HEK293T (cell line): ENCODE data around the gene RCN2.

Experiments
- CTCF ChIA-PET: fragments of 350-600 bp; formaldehyde crosslinking; extraction: SDS; loops from one replicate; lab custom pipeline; 2021; ENCODE audit warnings: antibody characterized with exemption, inconsistent platforms; lab: Yijun Ruan, JAX
- POLR2A ChIA-PET: fragments of 350-600 bp; formaldehyde crosslinking; extraction: SDS; loops from one replicate; lab custom pipeline; 2020; ENCODE audit warnings: antibody characterized with exemption, inconsistent platforms; lab: Yijun Ruan, JAX
- DNase-seq: peaks from one replicate; pipeline ENCODE4 v3.0.0; 2012; ENCODE audit warnings: mixed read lengths; ENCODE audit errors: extremely low spot score
- ARNT ChIP-seq: fragments of 450-650 bp; IDR thresholded peaks from 2 replicates; pipeline ENCODE4 v1.6.1; 2017; ENCODE audit warnings: mild to moderate bottlenecking
- BHLHE40 ChIP-seq: fragments of 450-650 bp; IDR thresholded peaks from 2 replicates; pipeline ENCODE4 v1.6.1; 2016; ENCODE audit warnings: mild to moderate bottlenecking, moderate library complexity, borderline replicate concordance
- CTBP1 ChIP-seq: fragments of 450-650 bp; IDR thresholded peaks from 2 replicates; pipeline ENCODE4 v1.6.1; 2016; ENCODE audit warnings: borderline replicate concordance
- ELF4 ChIP-seq: fragments of 450-650 bp; IDR thresholded peaks from 2 replicates; pipeline ENCODE4 v1.6.1; 2017; ENCODE audit warnings: antibody characterized with exemption
- FOXA1 ChIP-seq: fragments of 450-650 bp; IDR thresholded peaks from 2 replicates; pipeline ENCODE4 v1.6.1; 2016; ENCODE audit warnings: mild to moderate bottlenecking
- FOXK2 ChIP-seq: fragments of 450-650 bp; IDR thresholded peaks from 2 replicates; pipeline ENCODE4 v1.6.1; 2016; ENCODE audit warnings: mild to moderate bottlenecking
- FOXM1 ChIP-seq: fragments of 450-650 bp; IDR thresholded peaks from 2 replicates; pipeline ENCODE4 v1.6.1; 2017; ENCODE audit warnings: mild to moderate bottlenecking, borderline replicate concordance
- HDGF ChIP-seq: fragments of 450-650 bp; IDR thresholded peaks from 2 replicates; pipeline ENCODE4 v1.6.1; 2017; ENCODE audit warnings: antibody characterized with exemption, borderline replicate concordance
- L3MBTL2 ChIP-seq: fragments of 450-650 bp; conservative IDR thresholded peaks from 2 replicates; pipeline ENCODE4 v1.6.1; 2016; ENCODE audit warnings: mild to moderate bottlenecking
- LEF1 ChIP-seq: fragments of 450-650 bp; IDR thresholded peaks from 2 replicates; pipeline ENCODE4 v1.6.1; 2017; ENCODE audit warnings: mild to moderate bottlenecking, borderline replicate concordance
- NFRKB ChIP-seq: fragments of 450-650 bp; IDR thresholded peaks from 2 replicates; pipeline ENCODE4 v1.6.1; 2016; ENCODE audit warnings: mild to moderate bottlenecking, moderate library complexity
- PKNOX1 ChIP-seq: fragments of 450-650 bp; IDR thresholded peaks from 2 replicates; pipeline ENCODE4 v1.6.1; 2016
- SP1 ChIP-seq: fragments of 450-650 bp; IDR thresholded peaks from 2 replicates; pipeline ENCODE4 v1.6.1; 2017
- SUZ12 ChIP-seq: fragments of 450-650 bp; IDR thresholded peaks from 2 replicates; pipeline ENCODE4 v1.6.1; 2016; ENCODE audit warnings: mild to moderate bottlenecking
- TARDBP ChIP-seq: fragments of 450-650 bp; IDR thresholded peaks from 2 replicates; pipeline ENCODE4 v1.6.1; 2016
- ZNF384 ChIP-seq: fragments of 450-650 bp; IDR thresholded peaks from 2 replicates; pipeline ENCODE4 v1.6.1; 2016

RCN2 gene

GRCh38 chr15:76912430-76912829 lies 19.1 kb upstream of the RCN2 start:
- ChIA-PET CTCF (no interaction called here), POLR2A (no interaction called here)
- DNase-seq = no peak

GRCh38 chr15:76913737-76914136 lies 17.8 kb upstream of the RCN2 start:
- DNase-seq = no peak
- TF ChIP-seq ELF4 (no peak), FOXM1 (no peak), SP1 (no peak), HDGF (no peak), TARDBP (no peak), ZNF384 (no peak), NFRKB (no peak), FOXK2 (no peak)
- POLR2A ChIA-PET = interaction anchor here (1.4 kb wide), 1 partner anchor 17 kb away, joined by 7 read pairs; the partner anchor contains the start of gene RCN2
- CTCF ChIA-PET = no interaction called here

More at GRCh38 chr15:76912430-76912829, 19.1 kb upstream of the RCN2 start:
- TF ChIP-seq L3MBTL2 = no peak
- TF ChIP-seq NFRKB = no peak
- TF ChIP-seq SUZ12 = no peak
- no peak for TF ChIP-seq FOXK2
- TF ChIP-seq LEF1 = no peak
- TF ChIP-seq ZNF384 = no peak
- no peak for TF ChIP-seq SP1
- TF ChIP-seq BHLHE40 = no peak
- no peak for TF ChIP-seq TARDBP
- no peak for TF ChIP-seq PKNOX1
- TF ChIP-seq FOXM1 = no peak
- TF ChIP-seq HDGF = no peak
- TF ChIP-seq CTBP1 = no peak
- TF ChIP-seq ELF4 = no peak
- TF ChIP-seq FOXA1 = no peak
- no peak for TF ChIP-seq ARNT

GRCh38 chr15:76916369-76916768 lies 15.2 kb upstream of the RCN2 start:
- ChIA-PET CTCF (no interaction called here), POLR2A (interaction anchor here (1.0 to 2.0 kb wide), 3 partner anchors 11 to 15 kb away, joined by 4 to 11 read pairs (median 4); partner anchors contain the start of genes RCN2 and SCAPER)
- TF ChIP-seq SUZ12 = no peak
- no peak for TF ChIP-seq CTBP1
- no peak for TF ChIP-seq LEF1
- no peak for TF ChIP-seq PKNOX1
- TF ChIP-seq NFRKB = no peak
- no peak for TF ChIP-seq ZNF384
- no peak for TF ChIP-seq BHLHE40
- TF ChIP-seq SP1 = no peak
- no peak for TF ChIP-seq ARNT
- no peak for TF ChIP-seq L3MBTL2
- no peak for TF ChIP-seq HDGF
- TF ChIP-seq FOXA1 = no peak
- no peak for TF ChIP-seq FOXM1
- TF ChIP-seq FOXK2 = no peak
- TF ChIP-seq TARDBP = no peak
- TF ChIP-seq ELF4 = no peak
- no peak for DNase-seq

- no peak for TF ChIP-seq L3MBTL2
- no peak for TF ChIP-seq BHLHE40
- TF ChIP-seq TARDBP = no peak
- no peak for TF ChIP-seq NFRKB
- no peak for TF ChIP-seq CTBP1
- no peak for TF ChIP-seq ARNT
- no peak for TF ChIP-seq SP1
- TF ChIP-seq LEF1 = no peak
- TF ChIP-seq ZNF384 = no peak
- TF ChIP-seq FOXM1 = no peak
- TF ChIP-seq SUZ12 = no peak
- no peak for TF ChIP-seq ELF4
- TF ChIP-seq FOXK2 = no peak
- no peak for TF ChIP-seq HDGF
- TF ChIP-seq PKNOX1 = no peak
- TF ChIP-seq FOXA1 = no peak
- DNase-seq = no peak
- ChIA-PET CTCF (no interaction called here), POLR2A (no interaction called here)
These were observed 3.3 kb upstream of the RCN2 start for GRCh38 chr15:76928201-76928600.

- TF ChIP-seq HDGF = no peak
- no peak for TF ChIP-seq LEF1
- no peak for TF ChIP-seq FOXM1
- no peak for TF ChIP-seq SP1
- TF ChIP-seq ARNT = no peak
- TF ChIP-seq ELF4 = no peak
- no peak for TF ChIP-seq NFRKB
- TF ChIP-seq SUZ12 = no peak
- TF ChIP-seq PKNOX1 = no peak
- no peak for TF ChIP-seq FOXA1
- no peak for TF ChIP-seq L3MBTL2
- TF ChIP-seq CTBP1 = no peak
- TF ChIP-seq BHLHE40 = no peak
- TF ChIP-seq FOXK2 = no peak
- TF ChIP-seq TARDBP = no peak
- TF ChIP-seq ZNF384 = no peak
- CTCF ChIA-PET = no interaction called here
- no peak for DNase-seq
- POLR2A ChIA-PET = interaction anchor here (3.5 kb wide), 1 partner anchor 23 kb away, joined by 39 read pairs; the partner anchor contains the start of gene SCAPER
These were observed 2.4 kb upstream of the RCN2 start for GRCh38 chr15:76929011-76929760.
